Transverse colon (tissue), 4 donors: ENCODE data around the gene RIMS1. TPM values are rescaled to one million over a fixed set of nuclear protein-coding genes. Genes with fewer than 3 reads are reported as not detected.

ENCODE experiments used
- DNase-seq: peaks from one replicate; pipeline ENCODE4 v3.0.0-alpha.2; 2019
- H3K27ac ChIP-seq, 4 donors: fragments of 200-600 bp; sonication (generic); 2 replicates each; pipeline ENCODE4 v1.5.1; 2016 to 2018; ENCODE audit warnings: inconsistent platforms in 4 of 4
- H3K27me3 ChIP-seq: fragments of 200-600 bp; sonication (generic); 2 replicates; pipeline ENCODE4 v1.5.1; 2017; ENCODE audit warnings: inconsistent platforms
- H3K36me3 ChIP-seq, 4 donors: fragments of 200-600 bp; sonication (generic); 2 replicates each; pipeline ENCODE4 v1.5.1; 2017 to 2019; ENCODE audit warnings: inconsistent platforms in 4 of 4
- H3K4me1 ChIP-seq, 4 donors: fragments of 200-600 bp; sonication (generic); 2 replicates each; pipeline ENCODE4 v1.5.1; 2017 to 2020; ENCODE audit warnings: inconsistent platforms in 4 of 4
- H3K4me3 ChIP-seq, 4 donors: fragments of 200-600 bp; sonication (generic); 1 replicate in 1 of 4; 2 replicates in 3 of 4; pipeline versions ENCODE4 v1.5.1 to v1.6.1; 2017 to 2019; ENCODE audit warnings: inconsistent platforms in 4 of 4
- H3K9me3 ChIP-seq, 2 donors: fragments of 200-600 bp; sonication (generic); 2 replicates each; pipeline ENCODE4 v1.5.1; 2017 to 2019; ENCODE audit warnings: inconsistent platforms in 2 of 2
- CTCF ChIP-seq, 5 experiments: fragments of 200-600 bp in 3 of 5; fragments of 450-650 bp in 2 of 5; sonication (generic) in 3 of 5; IDR thresholded peaks; 1 replicate in 2 of 5; 2 replicates in 3 of 5; pipeline ENCODE4 v1.5.1; 2016 to 2017; ENCODE audit warnings: antibody characterized with exemption in 5 of 5, inconsistent platforms in 3 of 5, mild to moderate bottlenecking in 2 of 5, moderate library complexity in 1 of 5
- EP300 ChIP-seq: sonication (generic); formaldehyde crosslinking; IDR thresholded peaks from one replicate; pipeline ENCODE4 v1.6.1; 2017; ENCODE audit warnings: antibody characterized with exemption, low read depth
- POLR2A ChIP-seq: fragments of 450-650 bp; IDR thresholded peaks from one replicate; pipeline ENCODE4 v1.6.1; 2016; ENCODE audit warnings: antibody characterized with exemption, mild to moderate bottlenecking, moderate library complexity
- POLR2AphosphoS5 ChIP-seq, 3 donors: sonication (generic); formaldehyde crosslinking; IDR thresholded peaks; one replicate each; pipeline ENCODE4 v1.6.1; 2016; ENCODE audit warnings: antibody characterized with exemption in 3 of 3
- WGBS, 2 donors: methylation state at CpG; one replicate each; pipeline ENCODE4 v1.1.5; 2018; ENCODE audit warnings: low coverage in 1 of 2; 5-methylcytosine and 5-hydroxymethylcytosine counted together
- in situ Hi-C, 4 donors: fragments of 200-750 bp; cut with MboI; loops; one replicate each; pipeline versions ENCODE4 v1.15.0 to v1.15.1; 2017; ENCODE audit warnings: low sequenced_read_pairs in 3 of 4, low pct_ligation_motif_present in 1 of 4, low pct_unique_long_range_greater_than_20kb in 1 of 4
- intact Hi-C: fragments of 100-400 bp; cut with DNase I; formaldehyde crosslinking; loops from one replicate; pipeline ENCODE4 v1.15.1; 2023; ENCODE audit warnings: low total_unique reads
- total RNA-seq, 4 donors: library from RNA; depleted of rRNA; stranded (reverse); fragments of >200 nt; gene quantifications; one replicate each; pipeline ENCODE4 v1.1.0, GENCODE V29; 2016

RIMS1 gene
- total RNA-seq, 4 donors from 2014 or later, result 0.32 to 0.41 TPM; not detected in 2

DNA sequence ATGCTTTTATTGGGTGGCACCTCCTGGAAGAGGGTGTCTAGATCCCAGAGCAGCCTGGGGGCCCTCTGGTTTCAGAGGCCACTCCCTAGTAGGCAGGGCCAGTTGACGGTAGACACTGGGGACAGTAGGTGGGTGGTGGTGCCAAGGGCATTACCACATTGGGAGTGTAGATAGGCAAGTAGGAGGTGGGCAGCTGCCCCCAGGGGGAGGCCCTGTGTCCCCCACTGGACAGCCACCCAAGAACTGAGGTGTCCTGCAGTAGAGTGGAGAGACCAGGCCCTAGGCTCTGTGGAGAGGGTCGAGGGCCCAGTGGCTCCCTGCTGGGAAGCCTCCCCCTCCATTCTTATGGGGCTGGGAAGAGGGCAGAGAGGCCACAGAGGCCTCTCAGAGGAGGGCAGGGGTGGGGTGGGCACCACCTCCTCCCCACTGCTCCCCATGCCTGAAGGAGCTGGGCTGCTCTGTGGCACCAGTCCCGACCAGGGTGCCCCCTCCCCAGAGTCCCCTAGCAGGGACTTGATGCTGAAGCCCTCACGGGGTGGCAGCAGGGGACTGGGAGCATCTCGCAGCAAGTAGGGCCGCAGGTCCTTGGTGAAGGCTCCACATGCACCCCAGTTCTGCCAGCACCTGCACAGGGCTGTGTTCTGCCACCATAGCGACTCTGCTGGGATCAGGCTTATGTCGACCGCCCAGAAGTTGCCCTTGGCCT, 430.5 kb downstream of the RIMS1 start:
- Histone ChIP-seq H3K4me1 (no peaks in the 10 kb centered on the region), H3K27ac (no peak overlapping the region), H3K4me3 (no peak overlapping the region), H3K36me3 (no peaks in the 10 kb centered on the region), H3K27me3 (no peaks in the 10 kb centered on the region), H3K9me3 (no peaks in the 10 kb centered on the region)
- WGBS, 2 donors, result 86% methylated on average over 8 of the region's 9 CpGs; no CpG with 5 or more reads in 1 of the 2 donors
- in situ Hi-C loops (no loop called here), intact Hi-C loops (no loop called here)
- DNase-seq, result no peak
- TF ChIP-seq EP300 (no peak), POLR2AphosphoS5 (IDR thresholded peaks at IDR 0.05) (no peak), POLR2A (no peak), CTCF (IDR thresholded peaks at IDR 0.05) (no peak)

DNA sequence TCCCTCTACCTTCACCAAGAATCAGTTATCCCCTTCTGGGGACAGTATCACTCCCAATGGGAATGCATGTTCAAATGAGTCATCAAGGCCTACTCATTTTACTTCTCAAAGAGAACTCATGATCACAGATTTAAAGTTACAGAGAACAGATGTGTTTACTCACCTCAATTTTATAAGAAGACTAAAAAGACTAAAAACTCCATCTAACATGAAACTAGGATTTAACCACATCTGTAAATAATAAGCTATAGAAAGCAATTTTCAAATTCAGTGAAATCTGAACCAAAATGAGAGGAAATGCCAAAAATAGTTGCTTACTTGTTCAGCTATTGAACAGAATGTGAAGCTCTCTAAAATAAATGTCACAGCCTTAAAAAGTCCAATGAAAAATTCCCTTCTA, 435.4 kb downstream of the RIMS1 start:
- intact Hi-C loops, result no loop called here
- no peak overlapping the region for H3K4me3 ChIP-seq
- DNase-seq, result no peak

DNA sequence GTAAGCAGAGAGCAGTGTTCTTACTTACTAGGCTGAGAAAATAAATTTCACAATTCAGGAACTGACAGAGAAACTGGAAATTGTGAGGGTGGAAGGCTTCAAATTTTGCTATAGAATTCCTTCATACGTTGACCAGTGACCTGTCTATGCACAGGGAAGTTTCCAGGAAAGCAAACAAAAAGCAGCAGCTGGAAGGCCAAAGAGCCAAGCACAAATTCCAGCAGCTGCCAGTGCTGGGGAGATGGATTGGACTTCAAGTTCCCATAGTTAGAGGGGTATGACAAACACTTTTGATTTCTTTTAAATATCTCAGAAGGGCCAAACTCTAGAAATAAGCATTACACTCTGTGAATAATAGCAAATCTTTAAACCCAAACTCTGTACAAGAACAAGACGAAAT, 436.4 kb downstream of the RIMS1 start:
- intact Hi-C loops, result no loop called here

More for the DNA sequence above, 435.4 kb downstream of the RIMS1 start:
- H3K9me3 ChIP-seq, result no peaks in the 10 kb centered on the region
- no peaks in the 10 kb centered on the region for H3K27me3 ChIP-seq
- H3K4me1 ChIP-seq, result no peaks in the 10 kb centered on the region
- no peak overlapping the region for H3K27ac ChIP-seq
- H3K36me3 ChIP-seq, result no peaks in the 10 kb centered on the region
- no peak for TF ChIP-seq CTCF (IDR thresholded peaks at IDR 0.05)
- TF ChIP-seq EP300, result no peak
- no peak for TF ChIP-seq POLR2AphosphoS5 (IDR thresholded peaks at IDR 0.05)
- TF ChIP-seq POLR2A, result no peak
- in situ Hi-C loops, result no loop called here

GRCh38 chr6:72324591-72324990, 438.2 kb downstream of the RIMS1 start:
- Histone ChIP-seq H3K36me3 (no peaks in the 10 kb centered on the region), H3K4me1 (no peaks in the 10 kb centered on the region), H3K4me3 (no peak overlapping the region), H3K9me3 (no peaks in the 10 kb centered on the region), H3K27me3 (no peaks in the 10 kb centered on the region), H3K27ac (no peak overlapping the region)
- intact Hi-C loops, result no loop called here
- TF ChIP-seq POLR2A (no peak), EP300 (no peak), POLR2AphosphoS5 (IDR thresholded peaks at IDR 0.05) (no peak), CTCF (IDR thresholded peaks at IDR 0.05) (no peak)
- WGBS, 2 donors, result 77 to 79% methylated on average over 4 of the region's 4 CpGs
- DNase-seq, result no peak
- in situ Hi-C loops, result no loop called here

More for the DNA sequence above, 436.4 kb downstream of the RIMS1 start:
- no peaks in the 10 kb centered on the region for H3K36me3 ChIP-seq
- DNase-seq, result no peak
- no peaks in the 10 kb centered on the region for H3K27me3 ChIP-seq
- H3K4me3 ChIP-seq, result no peak overlapping the region
- TF ChIP-seq EP300 (no peak), POLR2A (no peak), CTCF (IDR thresholded peaks at IDR 0.05) (no peak), POLR2AphosphoS5 (IDR thresholded peaks at IDR 0.05) (no peak)
- H3K9me3 ChIP-seq, result no peaks in the 10 kb centered on the region
- H3K27ac ChIP-seq, result no peak overlapping the region
- H3K4me1 ChIP-seq, result no peaks in the 10 kb centered on the region
- WGBS, 2 donors, result 42 to 51% methylated on average over 2 of the region's 2 CpGs
- in situ Hi-C loops, result no loop called here
